Peyer's patch (tissue), 4 donors: ENCODE data around the gene PCBP3. TPM values are rescaled to one million over a fixed set of nuclear protein-coding genes. Genes with fewer than 3 reads are reported as not detected.

Source experiments
- DNase-seq, 3 donors: peaks; one replicate each; pipeline ENCODE4 v3.0.0-alpha.2; 2017 to 2019
- H3K27ac ChIP-seq, 4 donors: fragments of 200-600 bp; sonication (generic); one replicate each; pipeline ENCODE4 v1.5.1; 2016 to 2019
- H3K27me3 ChIP-seq, 2 donors: fragments of 200-600 bp; sonication (generic); one replicate each; pipeline ENCODE4 v1.5.1; 2019
- H3K36me3 ChIP-seq, 3 donors: fragments of 200-600 bp; sonication (generic); one replicate each; pipeline ENCODE4 v1.5.1; 2016 to 2019
- H3K4me1 ChIP-seq, 4 donors: fragments of 200-600 bp; sonication (generic); one replicate each; pipeline ENCODE4 v1.5.1; 2016 to 2019
- H3K4me3 ChIP-seq, 4 donors: fragments of 200-600 bp; sonication (generic); 1 replicate in 3 of 4; 2 replicates in 1 of 4; pipeline ENCODE4 v1.5.1; 2016 to 2019; ENCODE audit warnings: mild to moderate bottlenecking in 1 of 4
- H3K9me3 ChIP-seq, 4 donors: fragments of 200-600 bp; sonication (generic); one replicate each; pipeline ENCODE4 v1.5.1; 2016 to 2019; ENCODE audit warnings: mild to moderate bottlenecking in 1 of 4
- CTCF ChIP-seq, 6 experiments: fragments of 450-650 bp in 4 of 6; fragments of 200-600 bp in 2 of 6; sonication (generic) in 1 of 6; IDR thresholded peaks; one replicate each; pipeline ENCODE4 v1.5.1; 2017 to 2019; ENCODE audit warnings: antibody characterized with exemption in 6 of 6, mild to moderate bottlenecking in 3 of 6, moderate library complexity in 1 of 6
- POLR2A ChIP-seq, 2 donors: fragments of 450-650 bp; IDR thresholded peaks; one replicate each; pipeline ENCODE4 v1.5.1; 2017; ENCODE audit warnings: antibody characterized with exemption in 2 of 2, mild to moderate bottlenecking in 2 of 2, moderate library complexity in 2 of 2
- total RNA-seq, 4 donors: library from RNA; depleted of rRNA; stranded (reverse); fragments of >200 nt; gene quantifications; one replicate each; pipeline ENCODE4 v1.1.0, GENCODE V29; 2016

The PCBP3 gene
- total RNA-seq, 4 donors from 2014 or later, result 1.1 to 6.0 (median 4.4) TPM; not detected in 1

GRCh38 chr21:45740491-45741357 lies 97.2 kb downstream of the PCBP3 start:
- TF ChIP-seq POLR2A (IDR thresholded peaks at IDR 0.05), result no peak
- no peak for TF ChIP-seq CTCF (IDR thresholded peaks at IDR 0.05)
- DNase-seq, result no peak
- no peaks in the 10 kb centered on the region for H3K36me3 ChIP-seq
- H3K4me1 ChIP-seq, result no peaks in the 10 kb centered on the region
- H3K9me3 ChIP-seq, result no peaks in the 10 kb centered on the region
- H3K27me3 ChIP-seq, result no peaks in the 10 kb centered on the region
- no peak overlapping the region for H3K27ac ChIP-seq
- H3K4me3 ChIP-seq, result no peak overlapping the region

- H3K4me1 ChIP-seq, result no peaks in the 10 kb centered on the region
- H3K36me3 ChIP-seq, result no peaks in the 10 kb centered on the region
- H3K27ac ChIP-seq, result no peak overlapping the region
- no peak overlapping the region for H3K4me3 ChIP-seq
- TF ChIP-seq CTCF (IDR thresholded peaks at IDR 0.05), result no peak
- no peak for TF ChIP-seq POLR2A (IDR thresholded peaks at IDR 0.05)
- no peaks in the 10 kb centered on the region for H3K9me3 ChIP-seq
- no peaks in the 10 kb centered on the region for H3K27me3 ChIP-seq
- DNase-seq, result no peak
Observed at GRCh38 chr21:45741691-45742090, 98.2 kb downstream of the PCBP3 start.

- H3K9me3 ChIP-seq, result no peaks in the 10 kb centered on the region
- H3K4me3 ChIP-seq, result no peak overlapping the region
- H3K27me3 ChIP-seq, result no peaks in the 10 kb centered on the region
- no peak for TF ChIP-seq CTCF (IDR thresholded peaks at IDR 0.05)
- TF ChIP-seq POLR2A (IDR thresholded peaks at IDR 0.05), result no peak
- no peaks in the 10 kb centered on the region for H3K36me3 ChIP-seq
- no peak for DNase-seq
- H3K4me1 ChIP-seq, result no peaks in the 10 kb centered on the region
- no peak overlapping the region for H3K27ac ChIP-seq
Observed at GRCh38 chr21:45742247-45742646, 98.7 kb downstream of the PCBP3 start.

GRCh38 chr21:45745256-45745655 lies 101.7 kb downstream of the PCBP3 start:
- Histone ChIP-seq H3K4me3 (no peak overlapping the region), H3K27me3 (no peaks in the 10 kb centered on the region), H3K36me3 (no peaks in the 10 kb centered on the region), H3K9me3 (no peaks in the 10 kb centered on the region), H3K4me1 (no peaks in the 10 kb centered on the region), H3K27ac (no peak overlapping the region)
- TF ChIP-seq CTCF (IDR thresholded peaks at IDR 0.05) (no peak), POLR2A (IDR thresholded peaks at IDR 0.05) (no peak)
- no peak for DNase-seq

- Histone ChIP-seq H3K27ac (no peak overlapping the region), H3K9me3 (no peaks in the 10 kb centered on the region), H3K4me1 (no peaks in the 10 kb centered on the region), H3K36me3 (no peaks in the 10 kb centered on the region), H3K4me3 (no peak overlapping the region), H3K27me3 (no peaks in the 10 kb centered on the region)
- no peak for DNase-seq
- no peak for TF ChIP-seq POLR2A (IDR thresholded peaks at IDR 0.05)
- no peak for TF ChIP-seq CTCF (IDR thresholded peaks at IDR 0.05)
Observed at GRCh38 chr21:45747233-45747766, 103.8 kb downstream of the PCBP3 start.
